Measurements from ENCODE around the gene RAB38. TPM values are rescaled to one million over a fixed set of nuclear protein-coding genes. Genes with fewer than 3 reads are reported as not detected.

The RAB38 gene
- total RNA-seq, 1 experiment from 2014 or later, result 2.6 TPM

GRCh38 chr11:88196393-88196792 is 21.1 kb upstream of the RAB38 start:
- no peak for DNase-seq
- no peaks in the 10 kb centered on the region for H3K9me3 ChIP-seq (ENCODE audit: low read length)
- no peak overlapping the region for H3K27ac ChIP-seq (ENCODE audit: low read length)
- no peak overlapping the region for H3K4me2 ChIP-seq (ENCODE audit: low read depth, low read length, poor library complexity, severe bottlenecking)
- no peaks in the 10 kb centered on the region for H3K4me1 ChIP-seq (ENCODE audit: low read length)
- no peaks in the 10 kb centered on the region for H4K20me1 ChIP-seq (ENCODE audit: insufficient read depth, low read depth, low read length)
- H2AFZ ChIP-seq (ENCODE audit: low read length), result no peak overlapping the region
- H3K9ac ChIP-seq (ENCODE audit: low read length), result no peak overlapping the region
- H3K4me3 ChIP-seq (ENCODE audit: low read length), result no peak overlapping the region
- H3K36me3 ChIP-seq (ENCODE audit: insufficient read depth, low read length), result no peaks in the 10 kb centered on the region
- H3K27me3 ChIP-seq (ENCODE audit: low read length), result no peaks in the 10 kb centered on the region
- H3K79me2 ChIP-seq (ENCODE audit: low read length), result no peaks in the 10 kb centered on the region
- no peaks in the 10 kb centered on the region for H3K9me2 ChIP-seq (replicated peaks; ENCODE audit: insufficient read depth, low read length)

GRCh38 chr11:88195908-88196307 is 20.7 kb upstream of the RAB38 start:
- H3K9me3 ChIP-seq (ENCODE audit: low read length), result no peaks in the 10 kb centered on the region
- no peaks in the 10 kb centered on the region for H3K79me2 ChIP-seq (ENCODE audit: low read length)
- no peak overlapping the region for H2AFZ ChIP-seq (ENCODE audit: low read length)
- no peak overlapping the region for H3K27ac ChIP-seq (ENCODE audit: low read length)
- no peaks in the 10 kb centered on the region for H3K4me1 ChIP-seq (ENCODE audit: low read length)
- H3K9ac ChIP-seq (ENCODE audit: low read length), result no peak overlapping the region
- DNase-seq, result no peak
- no peaks in the 10 kb centered on the region for H4K20me1 ChIP-seq (ENCODE audit: insufficient read depth, low read depth, low read length)
- H3K9me2 ChIP-seq (replicated peaks; ENCODE audit: insufficient read depth, low read length), result no peaks in the 10 kb centered on the region
- no peak overlapping the region for H3K4me3 ChIP-seq (ENCODE audit: low read length)
- no peaks in the 10 kb centered on the region for H3K36me3 ChIP-seq (ENCODE audit: insufficient read depth, low read length)
- H3K27me3 ChIP-seq (ENCODE audit: low read length), result no peaks in the 10 kb centered on the region
- H3K4me2 ChIP-seq (ENCODE audit: low read depth, low read length, poor library complexity, severe bottlenecking), result no peak overlapping the region

- no peak overlapping the region for H3K4me2 ChIP-seq (ENCODE audit: low read depth, low read length, poor library complexity, severe bottlenecking)
- H4K20me1 ChIP-seq (ENCODE audit: insufficient read depth, low read depth, low read length), result no peaks in the 10 kb centered on the region
- no peak overlapping the region for H3K27ac ChIP-seq (ENCODE audit: low read length)
- no peaks in the 10 kb centered on the region for H3K9me2 ChIP-seq (replicated peaks; ENCODE audit: insufficient read depth, low read length)
- no peaks in the 10 kb centered on the region for H3K36me3 ChIP-seq (ENCODE audit: insufficient read depth, low read length)
- no peak overlapping the region for H3K9ac ChIP-seq (ENCODE audit: low read length)
- H2AFZ ChIP-seq (ENCODE audit: low read length), result no peak overlapping the region
- no peaks in the 10 kb centered on the region for H3K27me3 ChIP-seq (ENCODE audit: low read length)
- H3K4me3 ChIP-seq (ENCODE audit: low read length), result no peak overlapping the region
- H3K79me2 ChIP-seq (ENCODE audit: low read length), result no peaks in the 10 kb centered on the region
- no peak for DNase-seq
- no peaks in the 10 kb centered on the region for H3K4me1 ChIP-seq (ENCODE audit: low read length)
- H3K9me3 ChIP-seq (ENCODE audit: low read length), result no peaks in the 10 kb centered on the region
Observed at GRCh38 chr11:88194990-88195389, 19.7 kb upstream of the RAB38 start.

GRCh38 chr11:88193278-88193677 is 18.0 kb upstream of the RAB38 start:
- no peaks in the 10 kb centered on the region for H3K79me2 ChIP-seq (ENCODE audit: low read length)

GRCh38 chr11:88188932-88189253 is 13.7 kb upstream of the RAB38 start:
- no peak overlapping the region for H3K9ac ChIP-seq (ENCODE audit: low read length)
- H3K27me3 ChIP-seq (ENCODE audit: low read length), result no peaks in the 10 kb centered on the region
- no peak for DNase-seq
- no peaks in the 10 kb centered on the region for H3K79me2 ChIP-seq (ENCODE audit: low read length)
- no peaks in the 10 kb centered on the region for H3K9me3 ChIP-seq (ENCODE audit: low read length)
- H3K4me3 ChIP-seq (ENCODE audit: low read length), result no peak overlapping the region
- no peak overlapping the region for H3K4me2 ChIP-seq (ENCODE audit: low read depth, low read length, poor library complexity, severe bottlenecking)
- H3K9me2 ChIP-seq (replicated peaks; ENCODE audit: insufficient read depth, low read length), result no peaks in the 10 kb centered on the region
- H2AFZ ChIP-seq (ENCODE audit: low read length), result no peak overlapping the region
- H4K20me1 ChIP-seq (ENCODE audit: insufficient read depth, low read depth, low read length), result no peaks in the 10 kb centered on the region
- H3K4me1 ChIP-seq (ENCODE audit: low read length), result no peaks in the 10 kb centered on the region
- no peak overlapping the region for H3K27ac ChIP-seq (ENCODE audit: low read length)
- H3K36me3 ChIP-seq (ENCODE audit: insufficient read depth, low read length), result no peaks in the 10 kb centered on the region

More at GRCh38 chr11:88193278-88193677, 18.0 kb upstream of the RAB38 start:
- no peak for DNase-seq
- Histone ChIP-seq H3K27ac (ENCODE audit: low read length) (no peak overlapping the region), H3K4me3 (ENCODE audit: low read length) (no peak overlapping the region), H3K9ac (ENCODE audit: low read length) (no peak overlapping the region), H4K20me1 (ENCODE audit: insufficient read depth, low read depth, low read length) (no peaks in the 10 kb centered on the region), H3K9me3 (ENCODE audit: low read length) (no peaks in the 10 kb centered on the region), H3K4me1 (ENCODE audit: low read length) (no peaks in the 10 kb centered on the region), H3K36me3 (ENCODE audit: insufficient read depth, low read length) (no peaks in the 10 kb centered on the region), H3K27me3 (ENCODE audit: low read length) (no peaks in the 10 kb centered on the region), H3K9me2 (replicated peaks; ENCODE audit: insufficient read depth, low read length) (no peaks in the 10 kb centered on the region), H3K4me2 (ENCODE audit: low read depth, low read length, poor library complexity, severe bottlenecking) (no peak overlapping the region), H2AFZ (ENCODE audit: low read length) (no peak overlapping the region)

GRCh38 chr11:88188251-88188931 is 13.1 kb upstream of the RAB38 start:
- Histone ChIP-seq H4K20me1 (ENCODE audit: insufficient read depth, low read depth, low read length) (no peaks in the 10 kb centered on the region), H3K79me2 (ENCODE audit: low read length) (no peaks in the 10 kb centered on the region), H3K36me3 (ENCODE audit: insufficient read depth, low read length) (no peaks in the 10 kb centered on the region), H3K27me3 (ENCODE audit: low read length) (no peaks in the 10 kb centered on the region), H3K4me2 (ENCODE audit: low read depth, low read length, poor library complexity, severe bottlenecking) (no peak overlapping the region), H2AFZ (ENCODE audit: low read length) (no peak overlapping the region), H3K9me2 (replicated peaks; ENCODE audit: insufficient read depth, low read length) (no peaks in the 10 kb centered on the region), H3K9me3 (ENCODE audit: low read length) (no peaks in the 10 kb centered on the region), H3K4me3 (ENCODE audit: low read length) (no peak overlapping the region), H3K27ac (ENCODE audit: low read length) (no peak overlapping the region), H3K4me1 (ENCODE audit: low read length) (no peaks in the 10 kb centered on the region), H3K9ac (ENCODE audit: low read length) (no peak overlapping the region)
- DNase-seq, result no peak

- Histone ChIP-seq H3K79me2 (ENCODE audit: low read length) (no peaks in the 10 kb centered on the region), H3K27me3 (ENCODE audit: low read length) (no peaks in the 10 kb centered on the region), H3K9ac (ENCODE audit: low read length) (no peak overlapping the region), H3K27ac (ENCODE audit: low read length) (no peak overlapping the region), H3K4me1 (ENCODE audit: low read length) (no peaks in the 10 kb centered on the region), H3K9me2 (replicated peaks; ENCODE audit: insufficient read depth, low read length) (no peaks in the 10 kb centered on the region), H3K4me2 (ENCODE audit: low read depth, low read length, poor library complexity, severe bottlenecking) (no peak overlapping the region), H4K20me1 (ENCODE audit: insufficient read depth, low read depth, low read length) (0 out of 2 replicates have a peak, but pooled peaks cover 6% of the 10 kb centered on the region), H3K4me3 (ENCODE audit: low read length) (no peak overlapping the region), H3K36me3 (ENCODE audit: insufficient read depth, low read length) (no peaks in the 10 kb centered on the region), H2AFZ (ENCODE audit: low read length) (no peak overlapping the region), H3K9me3 (ENCODE audit: low read length) (no peaks in the 10 kb centered on the region)
- no peak for DNase-seq
Observed at GRCh38 chr11:88183233-88183632, 8.0 kb upstream of the RAB38 start.

GRCh38 chr11:88181776-88182175 is 6.5 kb upstream of the RAB38 start:
- H3K79me2 ChIP-seq (ENCODE audit: low read length), result no peaks in the 10 kb centered on the region
- DNase-seq, result no peak
- H3K36me3 ChIP-seq (ENCODE audit: insufficient read depth, low read length), result no peaks in the 10 kb centered on the region
- H3K27me3 ChIP-seq (ENCODE audit: low read length), result no peaks in the 10 kb centered on the region
- H4K20me1 ChIP-seq (ENCODE audit: insufficient read depth, low read depth, low read length), result 0 out of 2 replicates have a peak, but pooled peaks cover 6% of the 10 kb centered on the region
- no peaks in the 10 kb centered on the region for H3K4me1 ChIP-seq (ENCODE audit: low read length)
- H3K4me3 ChIP-seq (ENCODE audit: low read length), result no peak overlapping the region
- H3K9me3 ChIP-seq (ENCODE audit: low read length), result no peaks in the 10 kb centered on the region
- H2AFZ ChIP-seq (ENCODE audit: low read length), result no peak overlapping the region
- H3K9ac ChIP-seq (ENCODE audit: low read length), result no peak overlapping the region
- H3K27ac ChIP-seq (ENCODE audit: low read length), result no peak overlapping the region
- H3K9me2 ChIP-seq (replicated peaks; ENCODE audit: insufficient read depth, low read length), result no peaks in the 10 kb centered on the region
- H3K4me2 ChIP-seq (ENCODE audit: low read depth, low read length, poor library complexity, severe bottlenecking), result no peak overlapping the region
